ENCODE measurements around the gene ZEB2. TPM values are rescaled to one million over a fixed set of nuclear protein-coding genes. Genes with fewer than 3 reads are reported as not detected.

The ZEB2 gene
- total RNA-seq, 4 donors from 2014 or later = 19.8 to 69.6 (median 42.9) TPM

DNA sequence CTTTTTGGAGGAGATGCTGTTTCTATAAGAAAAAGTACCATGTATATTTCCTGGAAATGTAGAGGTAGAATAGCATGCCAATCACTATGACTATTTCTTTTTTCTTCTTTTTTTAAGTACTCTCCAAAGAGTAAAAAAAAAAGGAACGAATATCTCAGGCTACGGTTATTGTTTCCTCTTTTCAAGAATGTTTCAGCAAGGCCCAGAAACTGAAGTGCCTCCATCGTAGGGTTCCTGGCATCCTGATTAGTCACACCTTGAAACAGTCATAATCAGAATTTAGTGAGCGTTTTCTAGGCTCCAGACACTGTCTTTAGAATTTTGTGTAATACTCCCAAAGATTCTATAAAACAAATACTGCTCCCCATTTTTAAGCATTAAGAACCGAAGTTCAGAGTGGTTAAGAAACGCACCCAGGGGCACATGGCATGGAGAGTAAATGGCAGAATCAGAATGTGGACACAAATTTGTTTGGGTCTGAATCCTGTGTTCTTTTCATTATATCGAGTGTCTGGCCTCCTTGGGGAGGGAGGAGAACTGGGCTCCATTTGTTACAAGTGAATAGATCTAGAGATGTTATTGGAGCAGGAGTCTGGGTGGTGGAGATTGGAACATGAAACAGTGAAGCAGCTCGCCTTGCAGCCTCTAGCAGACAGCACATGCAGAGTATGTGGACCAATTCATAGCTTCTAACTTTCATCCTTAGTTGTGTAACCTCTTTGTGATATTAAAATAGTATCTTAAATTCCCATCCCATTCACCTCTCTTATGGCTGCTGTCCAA lies 26.7 kb downstream of the ZEB2 start:
- peaks cover 0 to 24% (median 0%) of the 10 kb centered on the region in 4 donors for H3K4me1 ChIP-seq
- intact Hi-C loops (cut with DNase I; ENCODE audit: low total_unique reads) = no loop called here
- in situ Hi-C loops (cut with MboI; ENCODE audit: low pct_ligation_motif_present in 1 of 4, low pct_unique_long_range_greater_than_20kb in 1 of 4, low sequenced_read_pairs in 3 of 4) = no loop called here
- H3K27me3 ChIP-seq = no peaks in the 10 kb centered on the region
- peak overlapping the region in 1 of 4 donors; percentile 7 for H3K27ac ChIP-seq
- H3K9me3 ChIP-seq = no peaks in the 10 kb centered on the region
- WGBS, 2 donors (ENCODE audit: low coverage in 1 of 2) = 62 to 69% methylated on average over 8 of the region's 8 CpGs
- H3K36me3 ChIP-seq = no peaks in the 10 kb centered on the region
- DNase-seq = no peak
- no peak overlapping the region for H3K4me3 ChIP-seq
- TF ChIP-seq EP300 (IDR thresholded peaks at IDR 0.05; ENCODE audit: low read depth) (no peak), POLR2A (IDR thresholded peaks at IDR 0.05) (no peak), POLR2AphosphoS5 (IDR thresholded peaks at IDR 0.05) (no peak)
- TF ChIP-seq, protein P1, sequence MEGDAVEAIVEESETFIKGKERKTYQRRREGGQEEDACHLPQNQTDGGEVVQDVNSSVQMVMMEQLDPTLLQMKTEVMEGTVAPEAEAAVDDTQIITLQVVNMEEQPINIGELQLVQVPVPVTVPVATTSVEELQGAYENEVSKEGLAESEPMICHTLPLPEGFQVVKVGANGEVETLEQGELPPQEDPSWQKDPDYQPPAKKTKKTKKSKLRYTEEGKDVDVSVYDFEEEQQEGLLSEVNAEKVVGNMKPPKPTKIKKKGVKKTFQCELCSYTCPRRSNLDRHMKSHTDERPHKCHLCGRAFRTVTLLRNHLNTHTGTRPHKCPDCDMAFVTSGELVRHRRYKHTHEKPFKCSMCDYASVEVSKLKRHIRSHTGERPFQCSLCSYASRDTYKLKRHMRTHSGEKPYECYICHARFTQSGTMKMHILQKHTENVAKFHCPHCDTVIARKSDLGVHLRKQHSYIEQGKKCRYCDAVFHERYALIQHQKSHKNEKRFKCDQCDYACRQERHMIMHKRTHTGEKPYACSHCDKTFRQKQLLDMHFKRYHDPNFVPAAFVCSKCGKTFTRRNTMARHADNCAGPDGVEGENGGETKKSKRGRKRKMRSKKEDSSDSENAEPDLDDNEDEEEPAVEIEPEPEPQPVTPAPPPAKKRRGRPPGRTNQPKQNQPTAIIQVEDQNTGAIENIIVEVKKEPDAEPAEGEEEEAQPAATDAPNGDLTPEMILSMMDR (IDR thresholded peaks at IDR 0.05) = no peak

GRCh38 chr2:144490857-144491256 lies 29.1 kb downstream of the ZEB2 start:
- in situ Hi-C loops (cut with MboI; ENCODE audit: low pct_ligation_motif_present in 1 of 4, low pct_unique_long_range_greater_than_20kb in 1 of 4, low sequenced_read_pairs in 3 of 4) (no loop called here), intact Hi-C loops (cut with DNase I; ENCODE audit: low total_unique reads) (no loop called here)
- 82 to 86% methylated on average over 9 to 15 of the region's 15 CpGs for WGBS, 2 donors (ENCODE audit: low coverage in 1 of 2)
- no peak for DNase-seq
- Histone ChIP-seq H3K36me3 (no peaks in the 10 kb centered on the region), H3K4me1 (peaks cover 0 to 18% (median 0%) of the 10 kb centered on the region in 4 donors), H3K27ac (no peak overlapping the region), H3K27me3 (no peaks in the 10 kb centered on the region), H3K9me3 (no peaks in the 10 kb centered on the region), H3K4me3 (no peak overlapping the region)
- no peak for TF ChIP-seq EP300 (IDR thresholded peaks at IDR 0.05; ENCODE audit: low read depth)

- in situ Hi-C loops (cut with MboI; ENCODE audit: low pct_ligation_motif_present in 1 of 4, low pct_unique_long_range_greater_than_20kb in 1 of 4, low sequenced_read_pairs in 3 of 4) = no loop called here
- no peak for TF ChIP-seq POLR2AphosphoS5 (IDR thresholded peaks at IDR 0.05)
- TF ChIP-seq, protein P1 (IDR thresholded peaks at IDR 0.05) = no peak
- TF ChIP-seq POLR2A (IDR thresholded peaks at IDR 0.05) = no peak
- TF ChIP-seq EP300 (IDR thresholded peaks at IDR 0.05; ENCODE audit: low read depth) = no peak
- peaks cover 0 to 14% (median 0%) of the 10 kb centered on the region in 4 donors for H3K4me1 ChIP-seq
- DNase-seq = no peak
- H3K9me3 ChIP-seq = no peaks in the 10 kb centered on the region
- H3K27me3 ChIP-seq = no peaks in the 10 kb centered on the region
- H3K27ac ChIP-seq = no peak overlapping the region
- intact Hi-C loops (cut with DNase I; ENCODE audit: low total_unique reads) = no loop called here
- no peaks in the 10 kb centered on the region for H3K36me3 ChIP-seq
- H3K4me3 ChIP-seq = no peak overlapping the region
Observed at GRCh38 chr2:144490017-144490416, 29.9 kb downstream of the ZEB2 start.

DNA sequence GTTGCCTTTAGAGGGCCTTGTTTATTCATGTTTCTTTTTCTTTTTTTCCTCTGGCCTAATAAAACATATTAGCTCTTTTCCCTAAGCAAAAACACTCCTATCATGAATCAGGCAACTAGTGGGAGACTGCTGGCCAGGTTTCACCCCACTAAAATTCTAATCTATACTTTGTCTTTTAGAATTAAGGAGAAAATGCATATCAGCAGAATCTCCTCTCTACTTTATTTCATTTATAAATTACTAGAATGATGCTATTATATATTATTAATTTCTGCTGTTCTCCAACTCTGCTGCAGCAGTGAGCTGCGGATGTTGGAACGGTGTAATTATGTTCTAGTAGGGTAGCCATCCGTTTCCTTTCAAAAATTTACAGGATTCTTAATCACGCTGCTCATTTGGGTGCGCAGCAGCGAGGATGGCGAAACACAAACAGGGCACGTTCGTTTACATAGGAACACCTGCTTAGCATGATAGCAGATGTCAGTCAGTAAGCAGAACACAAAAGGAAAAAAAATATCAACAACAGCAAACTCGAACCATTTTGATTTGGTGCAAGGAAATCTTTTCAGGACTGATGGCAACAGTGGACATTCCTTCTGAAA lies 30.5 kb downstream of the ZEB2 start:
- intact Hi-C loops (cut with DNase I; ENCODE audit: low total_unique reads) (no loop called here), in situ Hi-C loops (cut with MboI; ENCODE audit: low pct_ligation_motif_present in 1 of 4, low pct_unique_long_range_greater_than_20kb in 1 of 4, low sequenced_read_pairs in 3 of 4) (no loop called here)
- Histone ChIP-seq H3K36me3 (no peaks in the 10 kb centered on the region), H3K27ac (peak overlapping the region in 1 of 4 donors; percentile 16), H3K9me3 (no peaks in the 10 kb centered on the region), H3K27me3 (no peaks in the 10 kb centered on the region), H3K4me1 (peaks cover 0 to 13% (median 0%) of the 10 kb centered on the region in 4 donors), H3K4me3 (no peak overlapping the region)
- TF ChIP-seq EP300 (IDR thresholded peaks at IDR 0.05; ENCODE audit: low read depth) = no peak
- TF ChIP-seq POLR2AphosphoS5 (IDR thresholded peaks at IDR 0.05) = no peak
- TF ChIP-seq, protein P1 (IDR thresholded peaks at IDR 0.05) = no peak
- no peak for TF ChIP-seq POLR2A (IDR thresholded peaks at IDR 0.05)
- no peak for DNase-seq
- 49 to 62% methylated on average over 9 to 10 of the region's 10 CpGs for WGBS, 2 donors (ENCODE audit: low coverage in 1 of 2)

All from transverse colon (tissue), 4 donors.